Ammon's horn (tissue), 1 donor: Measurements from ENCODE around the gene GUCA1A.
A peak's percentile ranks its signal among the peaks of the same experiment; 100 is the strongest.
"Not testable (repeated sequence)": the region's sequence is repeated elsewhere in the genome, so short reads cannot be mapped to it uniquely, and the experiment has no call there.

Experiments
- DNase-seq: peaks from one replicate; pipeline ENCODE4 v3.0.0-alpha.2; 2016; ENCODE audit warnings: low spot score

The GUCA1A gene

DNA sequence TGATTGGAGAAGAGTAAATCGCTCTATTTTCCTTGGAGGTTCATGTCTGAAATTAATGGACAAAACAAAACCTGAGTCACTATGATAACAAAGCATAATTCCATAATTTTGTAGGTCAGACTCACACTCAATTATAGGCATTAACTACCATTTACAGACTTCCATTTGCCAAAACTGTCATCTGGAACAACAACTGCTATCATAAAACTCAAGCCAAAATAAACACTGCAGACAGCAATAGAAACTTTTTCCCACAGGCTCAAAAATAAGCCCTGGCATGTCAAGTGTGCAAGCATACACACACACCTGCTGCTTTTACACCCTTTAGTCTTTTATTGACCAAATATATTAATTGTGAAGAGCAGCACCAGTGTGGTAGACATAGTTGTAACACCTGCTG, 37.4 kb downstream of the GUCA1A start:
- no peak for DNase-seq

DNA sequence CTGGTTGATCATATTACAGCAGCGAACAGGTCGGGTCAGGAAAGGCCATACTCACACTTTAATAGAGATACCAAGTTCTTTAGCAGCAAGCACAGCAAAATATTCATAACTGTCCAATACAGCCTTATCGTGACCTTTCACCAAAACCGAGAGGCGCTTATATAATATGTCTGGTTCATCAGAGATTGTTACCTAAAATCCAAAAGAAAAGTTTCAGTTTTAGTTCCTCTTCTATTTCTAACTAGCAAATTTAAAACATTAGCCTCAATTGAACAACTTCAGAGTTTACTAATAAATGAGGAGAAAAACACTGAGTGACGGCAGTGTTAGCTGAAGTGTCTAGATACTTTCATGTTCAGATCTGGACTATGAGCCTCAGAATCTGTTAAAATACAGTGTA, 38.6 kb downstream of the GUCA1A start:
- DNase-seq = no peak

DNA sequence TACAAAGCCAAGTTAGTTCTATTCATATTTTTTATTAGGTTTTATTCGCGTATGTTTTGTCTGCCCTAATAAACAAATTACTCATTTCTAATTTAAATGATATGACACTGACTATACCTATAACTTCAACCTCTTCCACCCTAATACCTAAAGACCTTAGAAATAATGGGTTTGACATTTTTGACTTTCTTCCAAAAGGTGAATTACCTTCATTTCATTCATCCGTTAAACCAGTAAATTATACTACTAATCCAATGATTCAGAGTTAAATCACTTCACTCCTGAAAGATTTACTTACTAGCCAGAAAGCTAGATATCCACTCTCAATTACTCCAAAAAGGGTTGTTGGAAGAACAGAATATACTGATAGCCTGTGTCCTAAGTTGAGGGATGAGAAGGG, 39.3 kb downstream of the GUCA1A start:
- DNase-seq = no peak

- DNase-seq = not testable (repeated sequence)
These were observed 43.3 kb downstream of the GUCA1A start for GRCh38 chr6:42216495-42216894.

DNA sequence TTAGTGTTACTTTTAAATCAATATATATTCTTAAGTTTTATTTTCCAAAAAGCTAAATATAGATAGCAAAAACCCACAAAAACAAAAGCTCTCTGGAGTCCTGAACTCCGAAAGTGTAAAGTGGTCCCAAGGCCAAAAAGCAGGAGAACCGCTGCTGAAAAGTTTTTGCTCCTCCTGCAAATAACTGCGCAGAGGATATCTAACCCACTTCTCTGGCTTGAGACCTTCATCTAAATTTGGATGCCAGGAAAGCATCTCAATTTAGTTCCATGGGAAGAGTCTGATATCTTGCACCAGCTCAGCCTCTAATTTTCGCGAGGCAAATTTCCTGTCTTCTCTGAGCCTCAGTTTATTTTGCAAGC, 44.0 kb downstream of the GUCA1A start:
- DNase-seq = no peak

DNA sequence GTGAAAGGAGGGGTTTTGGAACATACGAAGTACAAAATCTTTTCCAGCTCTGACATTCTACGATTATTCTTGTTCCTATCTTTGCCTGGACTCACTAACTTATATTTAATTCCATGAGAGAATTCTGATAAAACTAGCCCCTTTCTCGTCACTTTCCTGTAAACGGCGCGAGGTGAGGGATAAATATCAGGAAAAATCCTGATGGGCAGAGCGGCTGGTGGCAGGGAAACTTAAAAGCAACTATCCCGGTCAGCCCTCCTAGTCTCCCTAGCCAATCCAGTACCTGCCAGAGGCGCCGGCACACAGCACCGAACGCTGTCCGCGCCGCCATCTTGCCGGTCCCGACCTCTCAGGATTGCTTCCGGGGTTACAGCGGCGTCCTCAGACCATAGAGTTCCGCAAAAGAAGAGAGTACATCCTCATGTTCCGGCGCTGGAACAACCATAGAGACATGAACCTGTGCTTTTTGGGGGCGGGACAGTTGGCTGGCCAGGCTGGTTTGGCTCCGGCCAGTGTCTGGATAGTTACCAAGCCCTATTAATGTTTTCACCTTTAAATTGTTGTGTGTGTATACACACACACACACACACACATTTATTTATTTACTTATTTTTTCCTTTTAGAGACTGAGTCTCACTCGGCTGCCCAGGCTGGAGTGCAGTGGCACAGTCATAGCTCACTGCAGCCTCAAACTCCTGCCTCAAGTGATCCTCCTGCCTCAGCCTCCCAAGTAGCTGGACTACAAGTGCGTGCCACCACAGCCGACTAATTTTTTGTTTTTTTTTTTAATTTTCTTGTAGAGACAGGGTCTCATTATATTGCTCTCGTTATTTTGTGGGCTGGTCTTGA, 44.6 kb downstream of the GUCA1A start, which contains the start of gene MRPS10:
TSS of gene MRPS10 (minus strand) at position 343 of the 849 bp plus-strand sequence. CDS start at position 331, 12 bp downstream.
- DNase-seq = peak; percentile 95

GRCh38 chr6:42220807-42221206, 47.6 kb downstream of the GUCA1A start:
- DNase-seq = no peak

DNA sequence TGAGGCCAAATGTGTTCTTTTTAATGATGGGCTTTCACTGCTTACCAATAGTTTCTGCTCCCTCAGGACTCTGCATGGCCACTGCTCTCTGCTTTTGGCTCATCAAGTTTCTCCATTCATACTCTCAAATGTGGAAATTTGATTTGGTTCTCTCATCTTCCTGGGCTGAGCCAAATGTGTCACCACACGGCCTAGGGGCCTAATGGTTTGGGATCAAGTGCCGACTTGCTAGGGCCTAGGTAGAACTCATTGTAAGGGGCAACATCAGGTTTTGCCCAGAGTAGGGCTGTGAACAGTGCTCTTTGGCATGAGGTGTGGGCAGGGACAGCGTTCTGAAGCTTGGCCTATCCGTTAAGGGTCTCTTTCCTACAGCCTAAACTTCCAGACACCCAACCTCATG, 48.4 kb downstream of the GUCA1A start:
- DNase-seq = no peak

DNA sequence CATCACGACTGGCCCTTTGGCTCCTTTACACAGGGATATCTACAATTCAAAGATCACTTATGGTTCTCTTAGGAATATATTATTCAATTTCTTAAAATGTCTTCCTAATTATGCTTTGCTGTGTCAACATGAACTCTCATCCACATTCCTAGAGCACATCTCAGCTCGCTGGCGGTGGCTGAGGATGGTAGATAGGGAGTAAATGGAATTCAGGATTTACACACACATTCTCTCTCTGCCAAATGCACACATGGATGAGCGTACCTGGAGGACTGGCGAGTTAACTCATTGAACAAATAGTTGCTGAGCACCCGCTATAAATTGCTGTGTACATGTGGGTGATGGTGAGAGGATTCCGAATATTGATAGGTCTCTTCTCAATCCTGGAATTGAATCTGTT, 49.3 kb downstream of the GUCA1A start:
- no peak for DNase-seq

- no peak for DNase-seq
These were observed 51.3 kb downstream of the GUCA1A start for GRCh38 chr6:42224222-42225028.

GRCh38 chr6:42225029-42225339, 51.8 kb downstream of the GUCA1A start:
- DNase-seq = no peak

DNA sequence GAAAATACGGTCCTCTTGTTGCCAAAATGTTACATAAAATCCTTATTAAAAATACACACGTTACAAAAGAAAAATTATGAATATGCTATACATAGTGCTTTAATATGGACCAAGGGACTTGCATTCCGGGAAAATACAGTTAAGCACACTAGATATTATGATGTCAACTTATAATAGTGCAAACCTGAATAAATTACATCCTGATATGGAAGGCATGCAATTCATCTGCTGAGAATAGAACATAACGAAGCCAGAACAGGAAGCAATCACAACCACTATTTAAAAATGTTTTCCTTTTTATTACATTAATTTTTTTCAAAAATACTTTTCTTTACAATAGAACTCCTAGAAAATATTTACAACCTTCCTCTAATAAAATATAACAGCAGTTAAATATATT, 52.3 kb downstream of the GUCA1A start:
- DNase-seq = no peak

DNA sequence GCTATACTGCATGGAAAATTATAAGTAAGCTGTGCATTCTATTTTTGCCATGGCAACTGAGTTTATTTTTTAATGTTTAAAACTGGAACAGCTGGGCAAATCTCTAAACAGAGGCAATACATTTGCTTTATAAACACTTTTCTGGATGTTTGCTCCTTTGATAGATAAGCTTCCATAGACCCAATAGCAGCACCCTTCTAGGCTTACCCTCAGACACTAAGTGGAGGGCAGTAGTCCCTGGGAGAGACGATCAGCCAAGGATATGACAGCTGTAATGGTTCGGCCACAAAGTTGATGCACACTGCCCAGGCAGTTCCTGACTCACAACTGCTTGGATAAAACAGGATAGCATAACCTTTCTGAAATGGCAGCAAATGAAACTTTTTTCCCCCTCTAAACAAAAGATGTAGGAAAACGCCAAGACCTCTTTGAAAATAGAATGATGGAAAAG, 53.0 kb downstream of the GUCA1A start:
- DNase-seq = no peak

- DNase-seq = no peak
These were observed 53.5 kb downstream of the GUCA1A start for GRCh38 chr6:42226645-42227143.

DNA sequence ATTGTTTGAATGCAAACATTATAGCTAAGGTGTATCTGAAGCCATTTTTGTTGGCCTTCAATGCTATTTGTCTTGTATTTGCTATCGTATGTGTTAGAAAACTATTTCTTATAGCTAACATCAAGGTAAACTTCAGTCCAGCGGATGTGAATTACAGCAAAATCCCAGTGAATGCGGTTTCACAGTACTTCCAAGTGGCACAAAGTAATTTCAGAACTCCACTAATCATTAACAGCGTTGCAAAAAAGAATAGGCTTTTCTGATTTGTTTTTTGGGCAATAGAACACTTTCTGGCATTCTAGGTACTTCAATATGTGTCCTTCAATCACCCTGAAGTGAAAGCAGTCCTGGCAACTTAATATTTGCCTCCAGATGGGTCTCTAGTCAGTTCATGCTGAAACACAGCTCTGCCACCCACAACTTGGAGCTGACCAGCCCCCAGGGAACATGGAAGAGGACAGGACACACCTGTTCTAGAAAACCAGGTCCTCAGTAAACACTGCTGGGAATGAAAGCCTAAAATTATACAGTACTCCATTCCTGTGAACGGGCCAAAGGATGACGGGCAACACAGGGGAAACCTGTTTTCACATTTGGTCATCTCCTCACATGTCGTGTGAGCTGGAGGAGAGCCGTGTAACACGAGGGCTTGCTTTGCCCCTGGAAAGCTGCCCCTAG, 54.1 kb downstream of the GUCA1A start:
- DNase-seq = no peak

- DNase-seq = no peak
These were observed 55.1 kb downstream of the GUCA1A start for GRCh38 chr6:42228305-42228704.
